GM10248 (cell line): ENCODE results near the gene LTK.

Experiments used
- CTCF ChIA-PET: fragments of 300-600 bp; sonication (Branson Sonifier 250); formaldehyde crosslinking; extraction: SDS; loops from one replicate; lab custom pipeline; 2021; ENCODE audit warnings: antibody characterized with exemption; lab: Yijun Ruan, JAX
- POLR2A ChIA-PET: fragments of 350-650 bp; sonication (Branson Sonifier 250); formaldehyde crosslinking; extraction: SDS; loops from one replicate; lab custom pipeline; 2020; ENCODE audit warnings: antibody characterized with exemption; lab: Yijun Ruan, JAX
- DNase-seq: peaks from one replicate; pipeline ENCODE4 v3.0.0; 2012; ENCODE audit errors: extremely low spot score
- CTCF ChIP-seq: IDR thresholded peaks from 2 replicates; pipeline ENCODE4 v1.5.1; 2012; ENCODE audit warnings: mild to moderate bottlenecking, low read depth; ENCODE audit errors: extremely low read depth, missing control alignments, control extremely low read depth

Gene LTK

DNA sequence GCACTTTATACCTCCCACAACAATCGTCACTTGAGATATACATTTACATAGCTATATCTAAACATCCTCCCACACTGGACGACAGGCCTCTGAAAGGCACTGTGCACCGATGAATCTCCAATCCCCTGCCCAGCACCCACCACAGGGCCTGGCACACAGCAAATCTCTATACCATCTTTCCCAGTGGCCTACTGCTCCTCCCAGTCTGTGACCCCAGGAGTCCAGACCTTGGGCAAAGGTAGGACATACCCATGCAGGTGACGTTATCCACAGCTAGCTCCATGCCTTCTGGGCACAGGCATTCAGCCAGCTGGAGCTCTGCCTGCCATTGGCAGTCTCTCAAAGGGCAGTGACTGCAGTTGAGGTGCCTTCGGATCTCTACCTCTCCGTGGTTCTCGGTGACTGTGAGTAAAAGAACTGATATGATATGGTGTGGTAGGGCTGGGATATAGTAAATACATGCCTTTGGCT, 5.8 kb downstream of the LTK start:
- no peak for TF ChIP-seq CTCF
- ChIA-PET CTCF (interaction anchor here (0.8 to 3.2 kb wide), 10 partner anchors 9 to 95 kb away, joined by 3 to 35 read pairs (median 4); partner anchors contain the start of gene ITPKA), POLR2A (no interaction called here)
- no peak for DNase-seq

DNA sequence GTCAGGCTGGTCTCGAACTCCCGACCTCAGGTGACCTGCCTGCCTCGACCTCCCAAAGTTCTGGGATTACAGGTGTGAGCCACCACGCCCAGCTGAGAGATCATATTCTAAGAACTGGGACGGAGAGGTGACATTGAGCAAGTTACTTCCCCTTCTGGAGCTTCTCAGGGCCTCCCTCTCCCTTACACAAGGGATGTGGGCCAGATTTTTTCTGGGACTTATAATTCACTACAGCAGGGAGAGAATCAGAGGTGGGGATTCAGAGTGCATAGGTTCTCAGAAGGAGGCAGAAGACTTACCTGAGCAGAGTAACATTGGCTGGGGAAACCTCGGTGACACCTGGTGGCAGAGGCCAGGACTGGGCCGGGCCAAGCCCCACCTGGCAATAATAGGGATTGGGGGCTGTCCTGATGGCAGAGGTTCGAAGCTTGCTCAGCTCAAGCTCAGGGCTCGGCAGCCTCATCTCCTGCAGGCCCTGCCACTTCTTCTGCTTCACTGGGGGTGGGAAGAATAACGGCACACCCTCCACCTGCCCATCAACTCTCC, 6.8 kb downstream of the LTK start:
- ChIA-PET POLR2A (no interaction called here), CTCF (interaction anchor here (1.0 to 3.2 kb wide), 9 partner anchors 8 to 96 kb away, joined by 3 to 35 read pairs (median 4); no protein-coding TSS in a partner anchor)
- no peak for DNase-seq
- TF ChIP-seq CTCF: no peak

- ChIA-PET POLR2A (no interaction called here), CTCF (interaction anchor here (0.9 to 3.2 kb wide), 3 partner anchors 12 to 40 kb away, joined by 3 to 35 read pairs (median 3); partner anchors contain the start of gene ITPKA)
- no peak for TF ChIP-seq CTCF
- no peak for DNase-seq
These were observed 7.9 kb downstream of the LTK start for GRCh38 chr15:41505776-41506175.

- CTCF ChIA-PET: interaction anchor here (0.9 to 3.2 kb wide), 4 partner anchors 12 to 39 kb away, joined by 3 to 35 read pairs (median 6); partner anchors contain the start of gene ITPKA
- POLR2A ChIA-PET: no interaction called here
- DNase-seq: no peak
- TF ChIP-seq CTCF: no peak
These were observed 8.7 kb downstream of the LTK start for GRCh38 chr15:41504751-41505492.

DNA sequence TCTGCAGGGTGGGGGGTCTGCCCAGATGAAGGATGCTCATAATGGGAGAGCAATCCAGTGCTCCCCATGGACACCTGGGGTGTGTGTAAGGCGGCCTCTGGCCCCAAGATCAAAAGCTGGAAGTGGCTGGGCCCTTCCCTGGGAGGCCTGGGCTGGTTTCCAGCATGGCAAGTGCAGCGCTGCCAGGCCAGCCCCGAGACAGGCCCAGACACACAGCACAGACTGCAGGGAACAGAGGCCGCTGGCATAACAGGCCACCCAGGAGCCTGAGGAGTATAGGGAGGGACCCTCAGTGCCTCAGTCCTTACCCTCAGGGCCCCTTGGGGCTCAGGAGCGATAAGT, 10.0 kb downstream of the LTK start:
- TF ChIP-seq CTCF: no peak
- ChIA-PET POLR2A (interaction anchor here (0.6 kb wide), 1 partner anchor 244 kb away, joined by 5 read pairs; no protein-coding TSS in a partner anchor), CTCF (interaction anchor here (1.9 kb wide), 1 partner anchor 38 kb away, joined by 9 read pairs; no protein-coding TSS in a partner anchor)
- no peak for DNase-seq

DNA sequence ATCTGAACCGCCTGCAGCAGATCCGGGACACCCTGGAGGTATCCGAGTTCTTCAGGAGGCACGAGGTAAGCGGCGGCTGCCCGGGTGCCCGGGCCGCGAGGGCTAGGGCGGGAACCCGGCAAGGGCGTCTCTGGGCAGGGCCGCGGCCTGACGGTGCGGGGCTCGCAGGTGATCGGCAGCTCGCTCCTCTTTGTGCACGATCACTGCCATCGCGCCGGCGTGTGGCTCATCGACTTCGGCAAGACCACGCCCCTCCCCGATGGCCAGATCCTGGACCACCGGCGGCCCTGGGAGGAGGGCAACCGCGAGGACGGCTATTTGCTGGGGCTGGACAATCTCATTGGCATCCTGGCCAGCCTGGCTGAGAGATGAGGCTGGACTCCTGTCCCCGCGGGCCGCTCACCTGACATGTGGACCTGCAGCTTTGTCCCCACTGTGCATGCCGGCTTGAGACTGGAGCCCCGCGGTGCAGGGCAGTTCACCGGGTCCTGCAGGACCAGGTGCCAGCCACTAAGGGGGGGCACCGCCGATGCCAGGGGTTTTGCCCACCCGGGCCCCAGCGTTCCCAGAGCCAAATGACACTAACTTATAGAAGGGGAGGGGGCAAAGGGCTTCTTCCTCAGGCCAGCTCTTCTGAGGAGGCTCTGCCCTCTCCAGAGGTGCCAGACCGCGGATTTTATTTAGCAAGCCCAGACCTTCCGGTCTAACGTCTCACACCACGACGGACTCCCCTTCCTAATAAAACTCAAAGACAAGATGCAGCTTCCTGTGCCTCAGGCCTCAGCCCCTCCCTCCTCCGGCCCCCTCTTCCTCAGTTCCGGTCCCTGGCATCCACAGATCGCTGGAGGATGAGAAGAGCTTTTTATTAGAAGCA, 10.6 kb downstream of the LTK start:
- POLR2A ChIA-PET: interaction anchor here (0.6 kb wide), 1 partner anchor 245 kb away, joined by 5 read pairs; no protein-coding TSS in a partner anchor
- no peak for DNase-seq
- no peak for TF ChIP-seq CTCF
- CTCF ChIA-PET: interaction anchor here (1.9 kb wide), 1 partner anchor 38 kb away, joined by 9 read pairs; no protein-coding TSS in a partner anchor
